Suprapubic skin (tissue), 4 donors: Measurements from ENCODE around the gene DCTN3.

Experiments used
- CTCF ChIP-seq, 2 donors: fragments of 200-600 bp in 1 of 2; fragments of 450-650 bp in 1 of 2; sonication (generic) in 1 of 2; IDR thresholded peaks; one replicate each; pipeline ENCODE4 v1.5.1; 2016 to 2019; ENCODE audit warnings: antibody characterized with exemption in 2 of 2, mild to moderate bottlenecking in 1 of 2, moderate library complexity in 1 of 2
- EP300 ChIP-seq: sonication (generic); formaldehyde crosslinking; IDR thresholded peaks from one replicate; pipeline ENCODE4 v1.6.1; 2017; ENCODE audit warnings: antibody characterized with exemption
- POLR2A ChIP-seq, 2 donors: fragments of 450-650 bp; IDR thresholded peaks; one replicate each; pipeline ENCODE4 v1.6.1; 2017; ENCODE audit warnings: antibody characterized with exemption in 2 of 2, mild to moderate bottlenecking in 2 of 2, moderate library complexity in 2 of 2
- POLR2AphosphoS5 ChIP-seq, 3 donors: sonication (generic); formaldehyde crosslinking; IDR thresholded peaks; one replicate each; pipeline ENCODE4 v1.6.1; 2017; ENCODE audit warnings: antibody characterized with exemption in 3 of 3

GRCh38 chr9:34623374-34624235, 3.3 kb upstream of the DCTN3 start:
- TF ChIP-seq CTCF (IDR thresholded peaks at IDR 0.05) (no peak), POLR2A (IDR thresholded peaks at IDR 0.05) (no peak), POLR2AphosphoS5 (IDR thresholded peaks at IDR 0.05) (no peak), EP300 (no peak)
